IMR-90 (cell line): Measurements from ENCODE around the gene ATXN10. TPM values are rescaled to one million over a fixed set of nuclear protein-coding genes. Genes with fewer than 3 reads are reported as not detected.

Source experiments
- ATAC-seq: fragments of 200-7000 bp; cut with Tn5 transposase; 2 replicates; pipeline ENCODE4 v1.9.1; 2020; ENCODE audit warnings: low read depth, mild to moderate bottlenecking, moderate library complexity
- BruUV-seq: library from RNA; stranded (reverse); fragments of 400-500 nt; replicated peaks from 2 replicates; lab custom pipeline; 2021; lab: Mats Ljungman, UMichigan
- CTCF ChIA-PET: fragments of 300-600 bp; formaldehyde crosslinking; extraction: SDS; loops from one replicate; lab custom pipeline; 2021; ENCODE audit warnings: antibody characterized with exemption; lab: Yijun Ruan, JAX
- POLR2A ChIA-PET: fragments of 300-600 bp; sonication (Branson Sonifier 250); formaldehyde crosslinking; loops from one replicate; lab custom pipeline; 2022; ENCODE audit warnings: antibody characterized with exemption; ENCODE audit not compliant: unreplicated experiment; lab: Charles Lee
- DNase-seq: peaks from one replicate; pipeline ENCODE4 v3.0.0; 2013
- H2AFZ ChIP-seq: replicated peaks from 2 replicates; pipeline ENCODE3; 2013; ENCODE audit warnings: low read length, mild to moderate bottlenecking; ENCODE audit not compliant: poor library complexity
- H2AK5ac ChIP-seq: 2 replicates; pipeline ENCODE4 v1.6.1; 2013; ENCODE audit warnings: low read depth, low read length, inconsistent platforms
- H2AK9ac ChIP-seq: replicated peaks from 2 replicates; pipeline ENCODE3; 2013; ENCODE audit warnings: mild to moderate bottlenecking, low read depth, low read length, moderate library complexity; ENCODE audit not compliant: poor library complexity
- H2BK120ac ChIP-seq: 2 replicates; pipeline ENCODE4 v1.6.1; 2013; ENCODE audit warnings: low read depth, low read length, inconsistent platforms
- H2BK15ac ChIP-seq: 3 replicates; pipeline ENCODE4 v1.6.1; 2013; ENCODE audit warnings: low read depth, low read length, inconsistent platforms
- H2BK20ac ChIP-seq: 2 replicates; pipeline ENCODE4 v1.6.1; 2013; ENCODE audit warnings: low read depth, mild to moderate bottlenecking, inconsistent platforms, low read length, moderate library complexity
- H2BK5ac ChIP-seq: 2 replicates; pipeline ENCODE4 v1.6.1; 2013; ENCODE audit warnings: mild to moderate bottlenecking, low read depth, low read length, inconsistent platforms; ENCODE audit not compliant: poor library complexity, severe bottlenecking
- H3K14ac ChIP-seq: replicated peaks from 2 replicates; pipeline ENCODE4 v1.6.1; 2013; ENCODE audit warnings: low read depth, low read length, inconsistent platforms
- H3K18ac ChIP-seq: 2 replicates; pipeline ENCODE4 v1.6.1; 2013; ENCODE audit warnings: low read depth, low read length, control low read depth
- H3K23ac ChIP-seq: 2 replicates; pipeline ENCODE4 v1.6.1; 2013; ENCODE audit warnings: low read depth, low read length, inconsistent platforms
- H3K27ac ChIP-seq: 2 replicates; pipeline ENCODE4 v1.5.1; 2013; ENCODE audit warnings: mild to moderate bottlenecking, control low read depth, low read length; ENCODE audit not compliant: insufficient read depth
- H3K27me3 ChIP-seq: 2 replicates; pipeline ENCODE4 v1.6.1; 2013; ENCODE audit warnings: low read length; ENCODE audit not compliant: control insufficient read depth, insufficient read depth
- H3K36me3 ChIP-seq: 2 replicates; pipeline ENCODE4 v1.6.1; 2013; ENCODE audit warnings: low read length, mixed read lengths; ENCODE audit not compliant: control insufficient read depth, insufficient read depth
- H3K4ac ChIP-seq: 2 replicates; pipeline ENCODE4 v1.6.1; 2013; ENCODE audit warnings: low read depth, low read length, inconsistent platforms
- H3K4me1 ChIP-seq: 2 replicates; pipeline ENCODE4 v1.6.1; 2013; ENCODE audit warnings: low read length, mixed read lengths; ENCODE audit not compliant: control insufficient read depth, insufficient read depth
- H3K4me2 ChIP-seq: 2 replicates; pipeline ENCODE4 v1.6.1; 2013; ENCODE audit warnings: low read depth, mild to moderate bottlenecking, control low read depth, low read length, moderate library complexity
- H3K4me3 ChIP-seq: 2 replicates; pipeline ENCODE4 v1.5.1; 2013; ENCODE audit warnings: low read depth, mild to moderate bottlenecking, control low read depth, low read length, moderate library complexity; ENCODE audit not compliant: insufficient read depth
- H3K56ac ChIP-seq: 2 replicates; pipeline ENCODE4 v1.6.1; 2013; ENCODE audit warnings: low read length, inconsistent platforms; ENCODE audit not compliant: insufficient read depth; ENCODE audit errors: extremely low read depth
- H3K79me1 ChIP-seq, 2 experiments: 2 replicates each; pipeline ENCODE4 v1.6.1; 2013; ENCODE audit warnings: low read length in 2 of 2, inconsistent platforms in 1 of 2, low read depth in 1 of 2
- H3K9ac ChIP-seq: 2 replicates; pipeline ENCODE4 v1.6.1; 2013; ENCODE audit warnings: low read depth, low read length, control low read depth
- H3K9me1 ChIP-seq: 2 replicates; pipeline ENCODE4 v1.6.1; 2013; ENCODE audit warnings: low read length, inconsistent platforms; ENCODE audit not compliant: insufficient read depth
- H3K9me3 ChIP-seq: 2 replicates; pipeline ENCODE4 v1.6.1; 2013; ENCODE audit warnings: low read length; ENCODE audit not compliant: control insufficient read depth, insufficient read depth
- H4K20me1 ChIP-seq: 2 replicates; pipeline ENCODE4 v1.6.1; 2013; ENCODE audit warnings: low read length, inconsistent platforms; ENCODE audit not compliant: insufficient read depth
- H4K5ac ChIP-seq: 2 replicates; pipeline ENCODE4 v1.6.1; 2013; ENCODE audit warnings: mild to moderate bottlenecking, low read depth, low read length, control low read depth
- H4K8ac ChIP-seq, 2 experiments: 2 replicates each; pipeline ENCODE4 v1.6.1; 2013; ENCODE audit warnings: low read depth in 2 of 2, low read length in 2 of 2, control low read depth in 1 of 2, inconsistent platforms in 1 of 2
- H4K91ac ChIP-seq: 2 replicates; pipeline ENCODE4 v1.6.1; 2013; ENCODE audit warnings: low read depth, low read length, inconsistent platforms; ENCODE audit not compliant: insufficient read depth
- BHLHE40 ChIP-seq: fragments of 150-350 bp; IDR thresholded peaks from 2 replicates; pipeline ENCODE4 v1.6.1; 2016; ENCODE audit warnings: mild to moderate bottlenecking, low read depth, low read length
- CEBPB ChIP-seq: IDR thresholded peaks from 2 replicates; pipeline ENCODE4 v1.6.1; 2012; ENCODE audit warnings: low read depth, low read length, improper control_type of control experiment
- CHD1 ChIP-seq: IDR thresholded peaks from 2 replicates; pipeline ENCODE4 v1.6.1; 2012; ENCODE audit warnings: low read depth, low read length, improper control_type of control experiment
- CTCF ChIP-seq: conservative IDR thresholded peaks from 2 replicates; pipeline ENCODE4 v1.5.1; 2012; ENCODE audit warnings: mild to moderate bottlenecking, low read depth, low read length, improper control_type of control experiment
- ELK1 ChIP-seq: fragments of 150-350 bp; IDR thresholded peaks from 2 replicates; pipeline ENCODE4 v1.6.1; 2016; ENCODE audit warnings: low read depth, mild to moderate bottlenecking, low read length, moderate library complexity, borderline replicate concordance
- FOS ChIP-seq: fragments of 150-350 bp; IDR thresholded peaks from 2 replicates; pipeline ENCODE4 v1.6.1; 2016; ENCODE audit warnings: low read depth, low read length
- MAFK ChIP-seq: IDR thresholded peaks from 2 replicates; pipeline ENCODE4 v1.6.1; 2012; ENCODE audit warnings: low read depth, low read length, improper control_type of control experiment
- MAZ ChIP-seq: IDR thresholded peaks from 2 replicates; pipeline ENCODE4 v1.6.1; 2012; ENCODE audit warnings: low read depth, mild to moderate bottlenecking, low read length, improper control_type of control experiment, moderate library complexity, borderline replicate concordance
- MXI1 ChIP-seq: IDR thresholded peaks from 2 replicates; pipeline ENCODE4 v1.6.1; 2012; ENCODE audit warnings: low read depth, mild to moderate bottlenecking, low read length, moderate library complexity, borderline replicate concordance
- NFE2L2 ChIP-seq: fragments of 150-350 bp; IDR thresholded peaks from 2 replicates; pipeline ENCODE4 v1.6.1; 2016; ENCODE audit warnings: low read depth, mild to moderate bottlenecking, low read length
- POLR2A ChIP-seq: IDR thresholded peaks from 2 replicates; pipeline ENCODE4 v1.6.1; 2012; ENCODE audit warnings: mild to moderate bottlenecking, low read depth, low read length
- RAD21 ChIP-seq: IDR thresholded peaks from 2 replicates; pipeline ENCODE4 v1.6.1; 2012; ENCODE audit warnings: low read length, improper control_type of control experiment
- RCOR1 ChIP-seq: IDR thresholded peaks from 2 replicates; pipeline ENCODE4 v1.6.1; 2012; ENCODE audit warnings: mild to moderate bottlenecking, low read length, improper control_type of control experiment; ENCODE audit not compliant: insufficient replicate concordance
- RFX5 ChIP-seq: IDR thresholded peaks from 2 replicates; pipeline ENCODE4 v1.8.0; 2012; ENCODE audit warnings: low read depth, mild to moderate bottlenecking, low read length, moderate library complexity
- SMC3 ChIP-seq: fragments of 150-350 bp; IDR thresholded peaks from 2 replicates; pipeline ENCODE4 v1.6.1; 2016; ENCODE audit warnings: low read depth, mild to moderate bottlenecking, antibody characterized with exemption, low read length, moderate library complexity
- USF2 ChIP-seq: fragments of 150-350 bp; IDR thresholded peaks from 2 replicates; pipeline ENCODE4 v1.6.1; 2017; ENCODE audit warnings: mild to moderate bottlenecking, antibody characterized with exemption, low read length, low read depth
- WGBS, 2 experiments: methylation state at CpG; one replicate each; pipeline versions ENCODE4 v1.1.5 to v1.1.7; 2013; ENCODE audit warnings: missing lambda C conversion rate in 2 of 2; ENCODE audit not compliant: insufficient read length in 1 of 2; ENCODE audit errors: extremely low coverage in 2 of 2; 5-methylcytosine and 5-hydroxymethylcytosine counted together
- dilution Hi-C: fragments of 300-500 bp; cut with HindIII; formaldehyde crosslinking; loops from one replicate; pipeline ENCODE4 v1.14.3; 2018; ENCODE audit warnings: low sequenced_read_pairs; ENCODE audit not compliant: unreplicated experiment
- in situ Hi-C: fragments of 300-500 bp; cut with MboI; formaldehyde crosslinking; loops from 3 replicates; pipeline ENCODE4 v1.14.3; 2019; ENCODE audit warnings: low sequenced_read_pairs, inconsistent platforms, mixed read lengths
- intact Hi-C: fragments of 100-400 bp; cut with micrococcal nuclease; formaldehyde crosslinking; loops from 2 replicates; pipeline ENCODE4 v1.10.0; 2022
- polyA plus RNA-seq, 3 experiments: library from polyadenylated mRNA; depleted of rRNA; stranded (reverse); fragments of >200 nt; gene quantifications; 2 replicates each; pipeline ENCODE4 v1.2.3, GENCODE V29; 2012; ENCODE audit warnings: low replicate concordance in 1 of 3
- total RNA-seq: library from RNA; depleted of rRNA; stranded (reverse); fragments of >200 nt; gene quantifications from 2 replicates; pipeline ENCODE4 v1.2.3, GENCODE V29; 2012

The ATXN10 gene
- total and polyA plus RNA-seq, 2 of the 4 experiments (the other 2 are of a cell fraction): 116 to 231 TPM

GRCh38 chr22:45870011-45870410, 198.4 kb downstream of the ATXN10 start:
- H3K18ac ChIP-seq: no peak overlapping the region
- no peak overlapping the region for H3K56ac ChIP-seq
- dilution Hi-C loops (no loop called here), intact Hi-C loops (no loop called here), in situ Hi-C loops (no loop called here)
- H3K23ac ChIP-seq: no peak overlapping the region
- no peak overlapping the region for H2AK5ac ChIP-seq
- no peak overlapping the region for H3K4me3 ChIP-seq
- no peak overlapping the region for H4K8ac ChIP-seq
- 80% methylated on average over 2 of the region's 7 CpGs; no CpG with 5 or more reads in 1 of the 2 experiments for WGBS, 2 experiments
- H3K4me1 ChIP-seq: no peaks in the 10 kb centered on the region; the same call in 1 of the 2 replicates
- H4K20me1 ChIP-seq: peaks cover 17% of the 10 kb centered on the region
- TF ChIP-seq MAZ (no peak), RCOR1 (no peak), NFE2L2 (no peak), RFX5 (no peak), CEBPB (no peak), SMC3 (no peak), FOS (no peak), CHD1 (no peak), RAD21 (no peak), CTCF (no peak), MAFK (no peak), MXI1 (no peak), BHLHE40 (no peak), ELK1 (no peak), USF2 (no peak), POLR2A (no peak)
- H2AK9ac ChIP-seq: no peak overlapping the region
- no peak overlapping the region for H3K9ac ChIP-seq
- no peak overlapping the region for H2BK5ac ChIP-seq
- H3K9me1 ChIP-seq: no peaks in the 10 kb centered on the region
- H3K27ac ChIP-seq: no peak overlapping the region
- no TSS peak for BruUV-seq
- H2BK20ac ChIP-seq: no peak overlapping the region
- no peak overlapping the region for H2BK15ac ChIP-seq
- no peak for ATAC-seq
- POLR2A ChIA-PET: no interaction called here
- no peaks in the 10 kb centered on the region for H3K79me1 ChIP-seq
- peaks cover 51% of the 10 kb centered on the region for H3K27me3 ChIP-seq
- H3K4ac ChIP-seq: no peak overlapping the region
- no peak overlapping the region for H3K14ac ChIP-seq
- CTCF ChIA-PET: no interaction called here
- no peak for DNase-seq
- no peak overlapping the region for H4K5ac ChIP-seq
- H3K36me3 ChIP-seq: no peaks in the 10 kb centered on the region
- peaks cover 10% of the 10 kb centered on the region for H3K9me3 ChIP-seq
- H2BK120ac ChIP-seq: no peak overlapping the region
- H4K91ac ChIP-seq: no peak overlapping the region
- no peak overlapping the region for H3K4me2 ChIP-seq
- no peak overlapping the region for H2AFZ ChIP-seq
